GM12892 (cell line): ENCODE results near the gene SPP2.

ENCODE experiments used
- DNase-seq: peaks from one replicate; pipeline ENCODE4 v3.0.0; 2011; ENCODE audit not compliant: insufficient read length
- FAIRE-seq: peaks from 2 replicates; lab custom pipeline; 2011; peaks lifted over from hg19 to GRCh38; lab: Jason Lieb, UNC
- POLR2A ChIP-seq: IDR thresholded peaks from 2 replicates; pipeline ENCODE4 v1.6.1; 2011; ENCODE audit warnings: low read depth, low read length, control low read depth
- POLR2AphosphoS5 ChIP-seq: IDR thresholded peaks from 2 replicates; pipeline ENCODE4 v1.6.1; 2011; ENCODE audit warnings: low read depth, low read length, control low read depth
- TAF1 ChIP-seq: IDR thresholded peaks from 2 replicates; pipeline ENCODE4 v1.6.1; 2011; ENCODE audit warnings: low read depth, mild to moderate bottlenecking, control low read depth, low read length, borderline replicate concordance

Gene SPP2

GRCh38 chr2:234100686-234101085 lies 50.2 kb downstream of the SPP2 start:
- DNase-seq = no peak
- FAIRE-seq = no peak
- no peak for TF ChIP-seq POLR2A
- no peak for TF ChIP-seq TAF1
- TF ChIP-seq POLR2AphosphoS5 = no peak

- DNase-seq (no peak), FAIRE-seq (no peak)
- no peak for TF ChIP-seq POLR2A
- TF ChIP-seq POLR2AphosphoS5 = no peak
- TF ChIP-seq TAF1 = no peak
These were observed 51.6 kb downstream of the SPP2 start for GRCh38 chr2:234102112-234102511.

- FAIRE-seq = no peak
- no peak for DNase-seq
- TF ChIP-seq POLR2A = no peak
- TF ChIP-seq TAF1 = no peak
- no peak for TF ChIP-seq POLR2AphosphoS5
These were observed 57.4 kb downstream of the SPP2 start for GRCh38 chr2:234107861-234108260.

GRCh38 chr2:234109321-234109720 lies 58.8 kb downstream of the SPP2 start:
- FAIRE-seq (no peak), DNase-seq (no peak)
- no peak for TF ChIP-seq TAF1
- no peak for TF ChIP-seq POLR2A
- TF ChIP-seq POLR2AphosphoS5 = no peak

DNA sequence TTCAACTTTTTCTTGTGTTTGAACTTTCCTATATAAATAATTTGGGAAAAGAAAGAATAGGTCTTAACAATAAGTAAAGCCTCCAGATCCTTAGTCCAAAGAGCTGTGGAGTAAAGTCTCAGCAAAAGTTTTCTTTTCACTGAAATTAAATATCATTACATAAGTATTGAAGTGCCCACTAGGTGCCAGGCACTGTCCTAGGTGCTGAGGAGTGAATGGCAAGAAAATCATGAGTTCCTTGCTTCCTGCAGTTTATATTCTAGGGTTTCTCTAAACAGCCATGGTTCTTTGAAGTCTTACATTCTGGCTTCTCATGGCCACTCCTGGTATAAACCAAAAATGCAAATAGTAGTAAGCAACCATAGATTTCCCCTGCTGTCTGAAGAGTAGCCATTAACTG lies 59.7 kb downstream of the SPP2 start:
- no peak for FAIRE-seq
- TF ChIP-seq POLR2A = no peak
- no peak for TF ChIP-seq POLR2AphosphoS5
- no peak for TF ChIP-seq TAF1

DNA sequence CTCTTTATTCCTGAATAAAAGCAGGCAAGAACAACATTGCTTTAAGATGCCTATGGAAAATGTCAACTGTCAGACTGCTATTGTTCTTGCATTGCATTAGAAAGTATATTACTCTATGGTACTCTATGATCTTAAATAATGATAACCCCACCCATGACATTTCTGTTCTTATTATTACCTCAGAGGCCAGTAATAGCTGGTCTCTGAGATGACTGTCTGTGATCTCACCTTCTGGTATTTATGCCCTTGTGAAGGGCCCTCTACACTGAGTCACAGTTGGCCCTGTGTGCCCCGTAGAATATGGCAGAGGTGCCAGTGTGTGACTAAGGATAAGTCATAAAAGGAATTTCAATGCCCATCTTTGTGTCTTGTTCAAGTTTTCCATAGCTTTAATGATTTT lies 61.0 kb downstream of the SPP2 start:
- FAIRE-seq (no peak), DNase-seq (no peak)
- no peak for TF ChIP-seq POLR2A
- no peak for TF ChIP-seq TAF1
- TF ChIP-seq POLR2AphosphoS5 = no peak

More for the DNA sequence above, 59.7 kb downstream of the SPP2 start:
- DNase-seq = no peak

DNA sequence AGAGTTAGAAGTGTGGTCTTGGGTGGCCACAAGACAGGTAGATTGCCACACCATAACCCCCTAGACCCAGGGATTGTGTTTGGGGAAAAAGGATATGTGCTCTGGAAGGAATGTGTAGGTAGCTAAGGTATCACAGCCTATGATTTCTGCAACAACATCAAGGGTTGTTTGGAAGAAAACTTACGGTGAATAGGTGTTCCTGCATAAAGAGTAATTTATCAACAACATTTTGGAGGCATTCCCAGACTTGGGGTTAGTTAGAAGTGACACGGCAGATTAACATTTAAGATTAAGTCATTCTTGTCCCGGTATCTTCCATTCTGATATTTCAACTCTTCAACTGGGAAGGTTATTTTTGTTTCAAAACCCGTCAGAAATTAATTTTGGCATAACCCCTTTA lies 65.5 kb downstream of the SPP2 start:
- FAIRE-seq = no peak
- no peak for TF ChIP-seq TAF1
- no peak for TF ChIP-seq POLR2AphosphoS5
- TF ChIP-seq POLR2A = no peak
- DNase-seq = no peak

DNA sequence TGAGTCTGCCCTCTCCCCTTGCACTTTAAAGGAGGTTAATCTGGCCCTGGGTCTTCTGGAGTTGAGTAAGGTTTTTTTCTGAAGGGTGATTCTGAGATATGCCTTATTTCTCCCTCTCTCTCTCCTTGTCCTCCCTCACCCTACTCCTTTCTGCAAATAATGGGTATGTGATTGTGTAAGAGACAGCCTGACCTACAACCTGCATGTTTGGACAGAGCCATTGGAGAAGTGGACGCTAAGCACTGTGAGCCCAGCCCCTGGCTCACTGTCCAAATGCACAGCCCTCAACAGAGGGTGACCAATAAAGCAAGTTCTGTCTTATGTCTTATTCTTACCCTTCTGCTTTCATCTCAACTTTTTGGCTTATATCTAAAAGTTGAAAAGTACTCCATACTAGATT lies 71.5 kb downstream of the SPP2 start:
- FAIRE-seq = no peak
- DNase-seq = no peak
- no peak for TF ChIP-seq POLR2AphosphoS5
- TF ChIP-seq POLR2A = no peak
- no peak for TF ChIP-seq TAF1

DNA sequence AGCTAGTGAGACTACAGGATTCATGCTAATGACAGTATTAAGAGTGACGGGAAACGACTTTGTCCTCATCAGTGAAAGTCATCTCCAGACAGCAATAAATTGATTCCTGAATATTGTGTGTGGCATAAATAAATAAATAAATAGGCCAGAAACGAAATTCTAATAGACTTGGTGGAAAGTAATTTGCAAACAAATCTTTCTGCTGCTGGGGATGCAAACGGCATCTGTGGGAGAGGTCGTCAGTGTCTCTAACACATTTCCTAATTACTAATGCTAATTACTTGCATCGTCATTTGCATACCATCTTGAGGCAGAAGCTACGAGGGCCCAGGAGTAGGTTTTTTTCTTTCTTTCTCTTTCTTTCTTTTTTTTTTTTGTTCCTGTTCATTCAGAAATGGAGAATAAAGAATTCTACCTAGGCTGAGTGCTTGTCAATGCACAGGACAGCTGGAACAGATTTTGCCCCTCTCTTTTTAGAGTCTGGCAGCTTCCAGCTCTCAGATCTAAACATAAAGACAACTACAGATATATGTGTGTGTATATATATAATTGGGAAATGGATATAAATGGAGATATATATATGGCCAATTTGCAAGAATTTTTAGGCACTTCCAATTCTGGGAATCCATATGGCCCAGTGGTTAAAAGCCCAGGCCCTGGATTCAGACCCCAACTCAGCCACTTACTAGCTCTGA lies 75.1 kb downstream of the SPP2 start:
- FAIRE-seq (no peak), DNase-seq (no peak)
- no peak for TF ChIP-seq POLR2AphosphoS5
- TF ChIP-seq TAF1 = no peak
- no peak for TF ChIP-seq POLR2A

GRCh38 chr2:234126146-234126470 lies 75.6 kb downstream of the SPP2 start:
- FAIRE-seq (no peak), DNase-seq (no peak)
- TF ChIP-seq POLR2A (no peak), POLR2AphosphoS5 (no peak), TAF1 (no peak)
